Measurements from ENCODE around the gene SREK1IP1.
"Not testable (repeated sequence)": the region's sequence is repeated elsewhere in the genome, so short reads cannot be mapped to it uniquely, and the experiment has no call there.

Gene SREK1IP1

DNA sequence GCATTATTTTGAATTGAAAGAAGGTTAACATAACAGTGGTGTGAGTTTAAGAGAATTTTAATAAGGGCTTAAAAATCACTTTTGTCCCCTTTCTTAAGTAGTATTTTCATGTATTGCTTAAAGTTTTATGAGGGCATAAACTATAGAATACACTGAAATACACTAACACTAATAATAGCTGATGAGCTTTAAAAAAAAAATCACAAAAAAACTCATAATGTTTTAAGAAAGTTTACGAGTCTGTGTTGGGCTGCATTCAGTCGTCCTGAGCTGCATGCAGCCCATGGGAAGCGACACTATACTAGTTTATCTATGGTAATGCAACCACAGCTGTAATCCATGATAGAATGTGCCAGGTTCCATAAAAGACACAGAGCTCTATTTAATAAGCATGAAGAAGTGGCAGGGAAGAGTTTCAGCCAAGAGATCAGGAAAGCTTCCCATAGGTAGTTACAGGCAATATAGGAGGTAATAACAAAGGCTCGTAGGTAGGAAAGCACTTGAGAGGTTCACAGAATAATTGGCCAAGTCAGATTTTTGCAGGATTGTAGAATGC lies 4.5 kb downstream of the SREK1IP1 start:
- no peak for DNase-seq (ENCODE audit: low read depth)

DNA sequence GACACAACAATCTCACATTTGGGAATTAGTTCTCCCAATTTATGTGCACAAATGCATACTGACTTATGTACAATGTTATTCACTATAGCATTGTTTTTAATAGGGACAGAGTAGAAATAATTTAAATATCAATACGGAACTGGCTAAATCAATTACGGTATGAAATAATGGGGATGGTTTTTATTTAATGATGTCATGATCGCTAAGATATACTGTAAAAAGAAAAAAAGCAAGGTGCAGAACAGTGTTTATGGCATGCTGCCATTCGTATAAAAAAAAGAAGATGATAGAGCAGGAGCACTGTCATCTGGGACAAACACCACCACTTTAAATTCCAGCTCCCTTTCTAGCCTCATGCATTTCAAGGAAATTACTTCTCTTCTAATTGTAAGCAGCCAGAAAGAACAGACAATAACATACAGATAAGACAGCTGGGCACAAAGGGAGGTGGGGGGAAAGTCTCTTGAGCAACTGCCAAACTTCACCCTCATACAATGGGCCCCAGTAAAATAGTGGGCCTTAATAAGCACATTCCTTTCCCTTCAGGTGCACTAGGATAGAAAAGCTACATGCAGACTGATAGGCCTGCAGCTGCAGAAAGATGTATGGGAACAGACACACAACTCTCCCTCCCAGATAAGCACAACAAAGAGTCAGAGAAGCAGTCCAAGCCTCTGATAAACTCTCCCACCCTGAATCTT lies 8.4 kb downstream of the SREK1IP1 start:
- no peak for DNase-seq (ENCODE audit: low read depth)

DNA sequence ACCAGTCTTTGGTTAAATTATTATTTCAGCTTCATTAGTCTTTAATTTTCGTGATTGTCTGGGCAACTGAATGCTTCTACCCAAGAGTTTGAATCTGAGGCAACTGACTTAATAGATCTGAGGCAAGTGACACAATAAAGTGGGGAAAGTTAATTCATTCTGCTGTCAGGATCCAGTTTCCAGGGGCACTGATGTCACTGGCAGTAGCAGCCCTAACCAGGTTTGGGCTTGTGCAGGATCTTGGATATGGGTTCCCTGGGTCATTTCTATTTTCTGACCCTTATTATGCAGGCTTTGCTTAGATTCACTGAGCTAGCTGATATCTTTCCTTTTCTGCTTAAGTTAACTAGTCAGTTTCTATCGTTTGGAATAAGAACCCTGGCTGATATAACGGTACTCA lies 9.6 kb downstream of the SREK1IP1 start:
- DNase-seq (ENCODE audit: low read depth), result no peak

DNA sequence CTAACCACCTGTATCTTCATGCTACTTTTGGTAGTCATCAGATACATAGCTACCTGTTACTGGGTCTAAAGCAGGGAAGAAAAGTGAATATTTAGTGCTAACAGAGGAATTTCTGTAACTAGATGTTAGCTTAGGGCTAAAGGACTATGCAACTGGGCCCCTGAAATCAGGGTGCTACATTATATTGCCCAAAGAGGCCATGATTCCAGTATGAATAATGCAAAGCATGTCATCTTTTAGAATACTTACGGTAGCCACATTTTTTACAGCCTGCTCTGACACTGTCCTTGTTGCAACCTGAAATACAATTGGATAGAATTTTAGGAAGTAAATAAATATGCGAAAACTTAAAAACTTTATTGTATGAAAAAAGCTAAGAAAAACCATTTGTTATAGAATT lies 14.4 kb downstream of the SREK1IP1 start:
- no peak for DNase-seq (ENCODE audit: low read depth)

DNA sequence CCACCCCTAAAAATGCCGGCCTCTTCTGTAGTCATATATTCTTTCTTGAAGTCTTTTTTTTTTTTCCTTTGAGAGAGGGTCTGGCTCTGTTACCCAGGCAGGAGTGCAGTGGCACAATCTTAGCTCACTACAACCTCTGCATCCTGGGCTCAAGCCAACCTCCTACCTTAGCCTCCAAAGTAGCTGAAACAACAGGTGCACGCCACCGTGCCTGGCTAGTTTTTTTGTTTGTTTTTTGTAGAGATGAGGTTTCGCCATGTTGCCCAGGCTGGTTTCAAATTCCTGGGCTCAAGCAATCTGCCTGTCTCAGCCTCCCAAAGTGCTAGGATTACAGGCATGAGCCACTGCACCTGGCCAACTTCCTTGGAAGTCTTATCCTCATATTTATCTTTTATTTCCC lies 19.1 kb downstream of the SREK1IP1 start:
- no peak for DNase-seq (ENCODE audit: low read depth)

DNA sequence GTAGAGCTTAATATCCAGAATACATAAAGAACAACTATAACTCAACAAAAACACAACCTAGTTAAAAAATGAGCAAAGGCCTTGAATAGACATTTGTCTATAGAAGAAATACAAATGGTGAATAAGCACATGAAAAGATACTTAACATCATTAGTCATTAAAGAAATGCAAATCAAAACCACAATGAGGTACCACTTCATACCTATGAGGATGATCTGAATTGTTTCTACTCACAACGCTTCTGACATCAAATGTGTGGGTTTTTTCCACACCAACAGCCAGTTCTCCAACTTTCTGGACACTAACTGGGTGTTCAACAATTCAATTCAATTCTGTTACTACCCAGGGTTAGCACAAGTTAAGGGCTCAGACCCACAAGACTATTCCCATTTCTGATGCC lies 22.0 kb downstream of the SREK1IP1 start:
- DNase-seq (ENCODE audit: low read depth), result no peak

DNA sequence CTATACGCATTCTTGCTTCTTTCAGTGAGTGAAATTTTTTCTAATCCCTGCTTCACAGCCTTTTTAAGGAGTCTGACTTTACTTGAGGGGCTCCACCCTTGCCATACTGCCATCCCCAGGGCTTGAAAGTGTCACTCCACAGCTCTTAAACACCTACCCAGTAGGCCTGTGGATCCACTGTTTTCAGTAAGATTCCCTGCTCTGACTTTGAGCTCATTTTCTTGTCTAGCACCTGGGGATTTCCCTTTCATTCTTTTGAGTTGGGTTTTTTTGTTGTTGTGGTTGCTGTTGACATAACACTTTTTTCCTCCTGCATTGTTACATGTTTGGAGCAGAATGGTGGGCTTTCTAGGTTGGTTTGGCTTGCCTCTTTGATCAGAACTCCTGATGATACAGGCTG lies 23.6 kb downstream of the SREK1IP1 start:
- no peak for DNase-seq (ENCODE audit: low read depth)

DNA sequence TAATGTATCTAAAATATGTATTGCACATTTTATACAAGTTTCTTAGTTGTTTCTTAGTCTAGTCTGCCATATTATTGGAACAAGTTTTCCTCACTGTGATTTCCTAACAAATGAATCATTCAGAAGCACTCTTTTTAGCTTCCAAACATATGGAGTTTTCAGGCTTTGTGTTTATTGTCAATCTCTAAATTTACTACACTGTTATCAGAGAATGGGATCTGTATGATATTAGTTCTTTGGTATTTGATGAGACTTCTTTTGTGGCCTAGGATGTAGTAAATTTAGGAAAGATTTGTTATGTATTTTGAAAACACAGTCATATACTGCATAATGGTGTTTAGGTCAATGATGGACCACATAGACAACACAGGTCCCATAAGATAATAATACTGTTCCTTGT lies 25.7 kb downstream of the SREK1IP1 start:
- peak; percentile 5 for DNase-seq (ENCODE audit: low read depth)

DNA sequence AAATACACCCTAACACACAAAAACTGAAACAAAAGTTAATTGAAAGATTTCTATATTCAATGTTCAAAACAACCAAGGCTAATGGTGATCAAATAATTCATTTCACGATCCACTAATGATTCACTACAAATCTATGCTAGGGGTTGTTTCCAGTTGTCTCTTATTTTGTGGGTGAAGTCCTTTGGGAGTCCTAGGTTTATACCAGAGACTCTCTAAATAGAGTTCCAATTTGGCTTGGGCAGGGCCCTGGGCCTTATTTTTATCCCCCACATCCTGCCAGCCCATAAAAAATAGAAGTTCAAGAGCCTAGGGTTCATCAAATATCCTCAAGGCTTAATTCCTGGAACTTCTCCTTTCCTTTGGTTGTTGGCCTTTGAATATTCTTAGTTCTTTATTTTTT lies 26.1 kb downstream of the SREK1IP1 start:
- no peak for DNase-seq (ENCODE audit: low read depth)

DNA sequence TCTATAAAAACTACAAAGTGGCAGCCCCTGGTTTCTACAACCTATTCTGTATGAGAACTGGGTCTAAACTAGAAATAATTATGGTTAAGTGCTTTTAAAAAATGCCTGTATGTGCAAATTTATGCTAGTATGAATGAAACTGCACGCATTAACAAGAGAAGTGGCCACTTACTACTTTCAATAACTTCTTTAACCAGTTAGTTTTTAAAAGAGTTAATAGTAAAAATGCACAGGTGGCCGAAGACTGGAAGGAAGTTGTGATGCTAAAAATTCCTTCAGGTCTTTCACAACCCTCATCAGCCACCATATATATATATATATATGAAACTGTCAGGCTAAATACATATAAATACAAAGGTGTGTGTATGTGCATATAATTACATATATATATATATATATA lies 41.3 kb downstream of the SREK1IP1 start:
- no peak for DNase-seq (ENCODE audit: low read depth)

DNA sequence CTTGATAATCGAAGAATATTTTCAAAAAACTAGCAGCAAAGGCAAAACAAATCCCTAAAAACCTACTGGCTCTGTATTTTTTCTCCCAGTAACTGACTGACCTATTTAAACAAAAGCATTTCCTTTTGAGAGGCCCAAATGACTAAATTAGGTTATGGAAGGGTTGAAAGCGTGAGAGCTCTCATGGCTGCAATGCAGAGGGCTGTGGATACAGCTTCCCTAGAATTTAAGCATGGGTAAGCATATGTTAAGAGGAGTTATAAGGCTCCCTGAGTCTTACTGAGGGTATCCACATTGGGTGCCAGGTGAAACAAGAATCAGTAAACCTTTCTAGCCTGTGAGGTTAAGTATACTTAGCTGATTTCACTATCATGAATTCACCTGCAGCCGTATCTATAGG lies 45.9 kb downstream of the SREK1IP1 start:
- no peak for DNase-seq (ENCODE audit: low read depth)

DNA sequence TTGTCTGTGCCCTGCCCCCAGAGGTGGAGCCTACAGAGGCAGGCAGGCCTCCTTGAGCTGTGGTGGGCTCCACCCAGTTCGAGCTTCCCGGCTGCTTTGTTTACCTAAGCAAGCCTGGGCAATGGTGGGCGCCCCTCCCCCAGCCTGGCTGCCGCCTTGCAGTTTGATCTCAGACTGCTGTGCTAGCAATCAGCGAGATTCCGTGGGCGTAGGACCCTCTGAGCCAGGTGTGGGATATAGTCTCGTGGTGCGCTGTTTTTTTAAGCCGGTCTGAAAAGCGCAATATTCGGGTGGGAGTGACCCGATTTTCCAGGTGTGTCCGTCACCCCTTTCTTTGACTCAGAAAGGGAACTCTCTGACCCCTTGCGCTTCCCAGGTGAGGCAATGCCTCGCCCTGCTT lies 54.0 kb downstream of the SREK1IP1 start:
- DNase-seq (ENCODE audit: low read depth), result not testable (repeated sequence)

DNA sequence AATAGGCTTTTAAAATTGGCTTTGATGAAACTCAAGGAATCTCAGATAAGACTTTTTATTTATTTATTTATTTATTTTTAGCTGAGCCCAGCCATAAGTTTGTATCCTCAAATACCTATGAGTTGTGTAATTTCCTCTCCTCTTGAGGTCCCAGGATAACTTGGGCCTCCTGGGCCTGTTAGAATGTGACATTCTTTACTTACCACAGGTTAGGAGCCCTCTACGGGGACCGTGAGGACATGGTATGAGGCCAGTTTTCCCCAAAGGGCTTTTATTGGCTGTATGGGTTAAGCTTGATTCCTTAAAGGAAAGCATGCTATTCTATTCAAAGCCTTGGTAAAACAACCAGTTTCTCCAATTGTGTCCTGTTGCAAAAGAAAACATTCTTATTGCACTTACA lies 61.3 kb downstream of the SREK1IP1 start:
- DNase-seq (ENCODE audit: low read depth), result no peak

DNA sequence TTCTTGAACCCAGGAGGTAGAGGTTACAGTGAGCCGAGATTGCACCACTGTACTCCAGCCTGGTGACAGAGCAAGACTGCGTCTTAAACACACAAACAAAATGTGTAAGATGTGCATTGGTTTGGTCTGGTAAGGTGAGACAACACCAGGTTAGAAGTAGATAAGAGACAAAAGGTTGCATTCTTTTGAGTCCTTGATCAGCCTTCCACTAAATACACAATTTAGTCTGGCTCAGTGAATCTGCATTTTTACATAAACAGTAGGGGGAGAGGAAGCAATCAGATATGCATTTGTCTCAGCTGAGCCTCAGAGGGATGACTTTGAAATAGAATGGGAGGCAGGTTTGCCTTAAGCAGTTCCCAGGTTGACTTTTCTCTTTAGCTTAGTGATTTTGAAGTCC lies 62.4 kb downstream of the SREK1IP1 start:
- DNase-seq (ENCODE audit: low read depth), result not testable (repeated sequence)

DNA sequence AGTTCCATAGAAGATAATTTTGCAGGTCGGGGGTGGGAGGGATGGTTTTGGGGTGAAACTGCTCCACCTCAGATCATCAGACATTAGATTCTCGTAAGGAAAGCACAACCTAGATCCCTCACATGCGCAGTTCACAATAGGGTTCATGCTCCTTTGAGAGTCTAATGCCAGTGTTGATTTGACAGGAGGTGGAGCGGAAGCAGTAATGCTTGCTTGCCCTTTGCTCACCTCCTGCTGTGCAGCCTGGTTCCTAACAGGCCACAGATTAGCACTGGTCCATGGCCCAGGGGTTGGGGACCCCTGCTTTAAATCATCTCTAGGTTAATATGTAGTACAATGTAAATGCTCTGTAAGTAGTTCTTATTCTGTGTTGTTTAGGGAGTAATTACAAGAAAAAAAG lies 67.7 kb downstream of the SREK1IP1 start:
- DNase-seq (ENCODE audit: low read depth), result no peak

DNA sequence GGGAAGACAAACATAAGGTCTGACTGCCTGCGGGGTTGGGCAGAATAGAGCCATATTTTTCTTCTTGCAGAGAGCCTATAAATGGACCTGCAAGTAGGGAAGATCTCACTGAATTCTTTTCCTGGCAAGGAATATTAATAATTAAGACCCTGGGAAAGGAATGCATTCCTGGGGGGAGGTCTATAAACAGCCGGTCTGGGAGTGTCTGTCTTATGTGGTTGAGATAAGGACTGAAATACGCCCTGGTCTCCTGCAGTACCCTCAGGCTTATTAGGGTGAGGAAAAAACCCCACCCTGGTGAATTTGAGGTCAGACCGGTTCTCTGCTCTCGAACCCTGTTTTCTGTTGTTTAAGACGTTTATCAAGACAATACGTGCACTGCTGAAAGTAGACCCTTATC lies 72.1 kb downstream of the SREK1IP1 start:
- not testable (repeated sequence) for DNase-seq (ENCODE audit: low read depth)

DNA sequence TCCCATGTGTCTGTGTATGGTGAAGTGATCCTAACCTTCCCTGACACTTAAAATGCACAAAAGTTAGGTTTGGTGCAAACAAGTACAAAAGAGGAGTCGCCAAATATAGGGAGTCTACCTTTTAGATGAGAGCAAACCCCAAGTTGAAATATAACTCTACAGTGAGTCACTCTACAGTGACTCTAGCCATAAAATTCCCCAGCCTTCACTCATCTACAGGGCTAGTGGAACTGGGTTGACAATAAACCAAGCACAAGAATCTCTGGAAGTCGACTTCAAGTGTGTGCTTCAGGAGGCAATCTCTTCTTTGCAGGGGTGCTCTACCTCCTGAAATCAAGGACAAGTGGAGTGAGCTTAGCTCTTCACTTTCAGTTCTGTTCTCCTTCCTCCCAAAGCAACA lies 74.9 kb downstream of the SREK1IP1 start:
- DNase-seq (ENCODE audit: low read depth), result no peak

DNA sequence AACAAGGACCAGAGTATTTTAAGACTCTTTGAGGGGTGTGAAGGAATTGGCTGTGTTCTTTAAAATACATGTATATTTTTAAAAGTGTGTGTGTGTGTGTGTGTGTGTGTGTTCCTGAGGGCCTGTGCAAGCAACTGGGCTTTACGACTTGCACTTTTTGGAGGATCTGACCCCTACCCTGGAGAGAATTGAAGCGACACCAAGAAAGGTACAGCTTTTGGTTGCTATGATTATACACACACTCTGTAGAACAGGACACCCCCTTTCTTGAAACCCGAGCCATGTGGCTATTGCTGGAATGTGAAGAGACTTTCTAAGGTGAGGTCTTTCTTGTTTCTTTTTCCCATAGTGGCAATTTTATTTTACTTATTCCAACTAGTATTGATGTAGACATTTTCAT lies 77.2 kb downstream of the SREK1IP1 start:
- no peak for DNase-seq (ENCODE audit: low read depth)

DNA sequence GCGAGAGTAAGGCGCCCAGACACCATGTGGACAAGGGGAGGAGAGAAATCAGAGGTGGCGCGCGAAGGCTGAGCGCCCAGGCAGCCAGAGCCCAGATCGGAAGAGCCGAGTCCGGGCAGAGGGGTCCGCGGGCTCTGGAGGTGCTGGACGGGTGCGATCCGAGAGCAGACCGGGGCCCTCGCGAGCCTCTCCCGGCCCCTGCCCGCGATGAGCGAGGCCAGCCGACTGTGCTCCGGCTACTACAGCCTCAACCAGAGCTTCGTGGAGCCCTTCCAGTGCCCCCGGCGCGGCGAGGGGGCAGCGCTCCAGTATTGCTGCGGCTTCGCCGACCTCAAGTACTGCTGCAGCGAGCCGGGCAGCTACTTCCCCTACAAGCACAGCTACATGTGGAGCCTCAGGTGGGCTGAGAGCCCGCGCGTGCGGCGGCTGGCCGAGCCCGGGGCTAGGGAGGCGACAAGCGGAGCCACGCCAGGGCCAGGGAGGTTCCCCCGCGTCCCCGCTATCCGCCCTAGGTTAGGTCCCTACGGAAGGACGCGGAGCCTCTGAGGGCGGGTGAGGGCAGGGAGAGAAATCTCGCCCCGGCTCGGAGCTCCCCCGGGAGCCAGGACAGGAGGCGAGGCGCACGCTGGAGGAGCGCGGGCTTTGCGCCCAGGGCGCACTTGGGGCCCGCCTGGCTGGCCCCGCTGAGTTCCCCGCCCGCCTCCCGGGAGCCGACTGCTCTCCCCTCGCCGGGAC lies 77.9 kb downstream of the SREK1IP1 start, which contains the start of gene SHISAL2B:
TSS of gene SHISAL2B (plus strand) at position 87 of the 735 bp plus-strand sequence. CDS start at position 208, 121 bp downstream.
- DNase-seq (ENCODE audit: low read depth), result no peak

DNA sequence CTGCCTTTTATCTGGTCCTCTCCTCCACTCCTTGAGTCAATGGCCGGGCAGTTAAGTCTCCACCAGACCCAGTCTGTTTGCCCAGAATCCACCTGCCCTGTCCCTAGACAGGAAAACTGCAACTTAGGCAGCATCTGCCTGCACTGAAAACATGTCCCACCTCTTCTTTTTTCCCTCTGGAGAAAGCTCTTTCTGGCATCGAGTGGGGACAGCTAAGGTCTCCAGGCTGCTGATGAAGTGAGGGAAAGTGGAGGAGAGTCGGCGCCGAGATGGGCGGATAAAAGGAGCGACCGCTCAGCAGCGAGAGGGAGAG lies 78.4 kb downstream of the SREK1IP1 start:
- DNase-seq (ENCODE audit: low read depth), result no peak

DNA sequence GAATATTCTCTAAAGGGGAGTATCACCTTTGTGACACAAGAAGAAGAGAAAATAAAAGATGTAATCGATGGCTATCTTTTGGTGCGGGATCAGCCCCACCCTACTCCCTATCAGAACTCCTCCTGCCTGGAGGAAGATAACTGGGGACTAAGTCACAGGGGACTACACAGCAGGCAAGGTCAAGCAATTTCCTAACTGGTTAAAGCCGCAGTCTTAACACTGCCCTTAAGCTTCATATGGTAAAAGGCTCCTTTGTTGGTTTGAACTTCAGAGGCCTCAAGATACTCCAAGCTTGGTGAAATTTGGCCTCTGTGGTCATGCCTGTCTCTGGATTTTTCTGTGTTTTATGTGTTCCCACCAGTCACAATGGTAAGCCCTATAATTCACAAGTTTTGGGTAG lies 79.5 kb downstream of the SREK1IP1 start:
- DNase-seq (ENCODE audit: low read depth), result no peak

DNA sequence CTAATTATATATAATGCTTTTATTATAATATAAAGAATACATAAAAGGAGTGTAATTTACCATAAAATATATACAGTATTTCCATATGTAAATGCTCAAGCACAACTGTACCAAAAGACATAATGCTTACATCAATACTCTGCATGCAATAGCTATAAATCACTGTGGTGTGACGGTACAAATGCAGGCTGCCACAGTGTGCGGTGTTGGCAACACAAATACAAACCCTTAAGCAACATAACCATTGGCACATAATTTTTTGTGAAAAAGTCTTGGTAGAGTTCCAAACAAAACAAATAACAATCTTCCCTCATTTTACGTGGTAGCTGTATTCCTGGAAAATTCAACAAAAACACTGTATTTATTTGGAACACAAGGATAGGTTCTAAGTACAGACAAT lies 80.1 kb downstream of the SREK1IP1 start:
- DNase-seq (ENCODE audit: low read depth), result no peak

DNA sequence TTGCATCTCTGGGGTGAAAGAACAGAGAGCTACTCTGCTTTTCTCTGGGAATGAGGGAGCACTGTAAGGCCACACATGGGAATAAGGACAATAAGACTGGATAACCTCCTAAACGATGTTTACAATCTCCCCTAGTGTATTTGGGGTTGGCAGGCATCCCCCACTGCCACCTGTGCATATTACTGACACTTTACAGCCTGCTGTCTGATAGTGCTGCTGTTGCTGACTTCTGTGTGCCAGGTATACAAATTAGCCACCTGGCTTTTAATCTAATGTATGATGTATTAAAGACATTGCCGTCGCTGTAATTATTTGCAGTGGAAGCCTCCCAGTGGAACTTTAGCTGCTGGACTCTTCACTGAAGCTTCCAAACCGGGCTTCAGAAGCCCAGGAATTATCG lies 82.6 kb downstream of the SREK1IP1 start:
- no peak for DNase-seq (ENCODE audit: low read depth)

DNA sequence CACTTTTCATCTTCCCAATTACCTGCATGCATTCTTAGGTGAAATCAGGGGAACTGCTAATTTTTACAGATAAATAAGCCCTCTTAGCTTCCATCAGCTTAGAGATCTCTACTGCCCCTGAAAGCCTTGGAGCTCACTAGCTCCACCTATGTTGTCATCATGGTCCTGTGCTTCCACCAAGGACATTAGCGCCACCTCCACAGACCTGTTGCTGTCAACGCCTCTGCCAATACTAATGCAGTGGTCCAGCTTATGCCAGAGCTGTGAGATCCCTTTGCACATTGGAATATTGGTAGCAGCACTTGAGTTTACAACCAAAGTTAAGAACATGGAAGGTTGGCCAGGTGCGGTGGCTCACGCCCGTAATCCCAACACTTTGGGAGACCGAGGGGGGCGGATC lies 85.9 kb downstream of the SREK1IP1 start:
- no peak for DNase-seq (ENCODE audit: low read depth)

Measured in HS-5 (cell line).